ENCODE data around the gene SNRNP70.

DNA sequence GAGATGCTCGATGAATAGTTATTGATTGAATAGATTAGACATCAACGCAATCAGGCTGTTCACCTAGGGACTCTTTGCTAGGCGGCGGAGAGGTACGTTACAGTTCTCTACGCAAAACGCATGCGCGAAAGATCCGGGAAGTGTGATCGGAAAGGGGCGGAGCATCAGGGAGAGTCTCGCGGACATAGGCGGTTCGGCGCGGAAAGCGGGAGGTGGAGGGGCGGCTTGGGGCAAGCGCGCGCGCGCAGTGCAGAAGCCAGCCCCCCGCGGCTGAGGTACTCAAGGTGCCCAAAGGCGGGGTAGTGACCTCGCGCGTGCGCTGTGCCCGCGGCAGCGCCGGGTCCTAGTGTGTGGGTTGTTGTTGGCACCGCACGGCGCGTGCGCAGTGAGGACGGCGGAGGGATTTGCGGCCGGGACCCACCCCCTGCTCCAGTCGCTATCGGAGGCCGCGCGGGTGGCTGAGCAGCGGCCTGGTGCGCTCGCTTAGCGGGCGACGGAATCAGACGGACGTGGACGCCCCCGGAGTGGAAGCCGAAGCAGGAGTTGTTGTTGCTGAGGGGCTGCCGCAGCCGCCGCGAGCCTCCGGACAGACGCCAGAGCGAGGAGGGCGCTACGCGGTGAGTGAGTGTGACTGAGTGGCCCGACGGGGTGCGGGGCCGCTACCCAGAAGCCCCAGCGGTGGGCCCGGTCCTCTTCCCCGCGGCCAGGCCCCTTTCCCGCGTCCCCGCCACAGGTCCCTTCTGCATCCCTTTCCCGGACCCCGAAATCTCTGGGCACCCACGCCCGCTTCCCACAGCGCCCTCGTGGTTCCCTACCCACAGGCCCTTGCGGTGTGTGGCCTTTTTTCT, at the start of gene SNRNP70:
- TF ChIP-seq, protein P1, sequence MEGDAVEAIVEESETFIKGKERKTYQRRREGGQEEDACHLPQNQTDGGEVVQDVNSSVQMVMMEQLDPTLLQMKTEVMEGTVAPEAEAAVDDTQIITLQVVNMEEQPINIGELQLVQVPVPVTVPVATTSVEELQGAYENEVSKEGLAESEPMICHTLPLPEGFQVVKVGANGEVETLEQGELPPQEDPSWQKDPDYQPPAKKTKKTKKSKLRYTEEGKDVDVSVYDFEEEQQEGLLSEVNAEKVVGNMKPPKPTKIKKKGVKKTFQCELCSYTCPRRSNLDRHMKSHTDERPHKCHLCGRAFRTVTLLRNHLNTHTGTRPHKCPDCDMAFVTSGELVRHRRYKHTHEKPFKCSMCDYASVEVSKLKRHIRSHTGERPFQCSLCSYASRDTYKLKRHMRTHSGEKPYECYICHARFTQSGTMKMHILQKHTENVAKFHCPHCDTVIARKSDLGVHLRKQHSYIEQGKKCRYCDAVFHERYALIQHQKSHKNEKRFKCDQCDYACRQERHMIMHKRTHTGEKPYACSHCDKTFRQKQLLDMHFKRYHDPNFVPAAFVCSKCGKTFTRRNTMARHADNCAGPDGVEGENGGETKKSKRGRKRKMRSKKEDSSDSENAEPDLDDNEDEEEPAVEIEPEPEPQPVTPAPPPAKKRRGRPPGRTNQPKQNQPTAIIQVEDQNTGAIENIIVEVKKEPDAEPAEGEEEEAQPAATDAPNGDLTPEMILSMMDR (IDR thresholded peaks at IDR 0.05) = peak in 1 of 3 experiments; percentile 1
- peak; percentile 64 for TF ChIP-seq POLR2A (IDR thresholded peaks at IDR 0.05)
